HepG2 (cell line): ENCODE measurements around the gene PRXL2B. TPM values are rescaled to one million over a fixed set of nuclear protein-coding genes. Genes with fewer than 3 reads are reported as not detected.

Experiments
- ATF1 ChIP-seq: IDR thresholded peaks from 2 replicates; pipeline ENCODE4 v1.6.1; 2016; ENCODE audit warnings: mild to moderate bottlenecking, control low read depth
- BHLHE40 ChIP-seq: IDR thresholded peaks from 2 replicates; pipeline ENCODE4 v1.6.1; 2011; ENCODE audit warnings: low read length, improper control_type of control experiment
- EHMT2 ChIP-seq: fragments of 200-600 bp; sonication (generic); IDR thresholded peaks from 2 replicates; pipeline ENCODE4 v1.7.0; 2017; ENCODE audit warnings: antibody characterized with exemption, low read depth, low read length, borderline replicate concordance
- ELF3 ChIP-seq: IDR thresholded peaks from 2 replicates; pipeline ENCODE4 v1.6.1; 2016; ENCODE audit warnings: missing genetic modification reagents, missing compliant biosample characterization
- IRF2 ChIP-seq: IDR thresholded peaks from 2 replicates; pipeline ENCODE4 v1.6.1; 2018; ENCODE audit warnings: missing genetic modification reagents, missing compliant biosample characterization
- KLF6 ChIP-seq: IDR thresholded peaks from 2 replicates; pipeline ENCODE4 v1.8.0; 2016; ENCODE audit warnings: missing biosample characterization, missing genetic modification reagents
- MBD4 ChIP-seq: IDR thresholded peaks from 2 replicates; pipeline ENCODE4 v1.6.1; 2012; ENCODE audit warnings: low read length, inconsistent platforms, borderline replicate concordance
- MXD1 ChIP-seq: sonication (generic); formaldehyde crosslinking; IDR thresholded peaks from 2 replicates; pipeline ENCODE4 v1.4.0; 2020; ENCODE audit warnings: mild to moderate bottlenecking, missing genetic modification reagents
- MXD3 ChIP-seq: IDR thresholded peaks from 2 replicates; pipeline ENCODE4 v1.6.1; 2016; ENCODE audit warnings: mild to moderate bottlenecking, missing biosample characterization, missing genetic modification reagents
- RBFOX2 ChIP-seq: fragments of 200-400 bp; formaldehyde crosslinking; IDR thresholded peaks from 2 replicates; pipeline ENCODE4 v1.6.1; 2017; ENCODE audit warnings: low read depth, mild to moderate bottlenecking, low read length
- REXO4 ChIP-seq: sonication (generic); formaldehyde crosslinking; IDR thresholded peaks from 2 replicates; pipeline ENCODE4 v1.8.0; 2022; ENCODE audit warnings: missing genetic modification reagents, mild to moderate bottlenecking, borderline replicate concordance
- RNF2 ChIP-seq: fragments of 450-650 bp; conservative IDR thresholded peaks from 2 replicates; pipeline ENCODE4 v1.6.1; 2016; ENCODE audit warnings: low read depth
- STAG1 ChIP-seq: sonication (generic); formaldehyde crosslinking; IDR thresholded peaks from 2 replicates; pipeline ENCODE4 v1.4.0; 2020; ENCODE audit warnings: missing genetic modification reagents
- TOE1 ChIP-seq: sonication (generic); formaldehyde crosslinking; IDR thresholded peaks from 2 replicates; pipeline ENCODE4 v1.4.0; 2020; ENCODE audit warnings: mild to moderate bottlenecking, missing genetic modification reagents
- YEATS4 ChIP-seq: sonication (generic); formaldehyde crosslinking; IDR thresholded peaks from 2 replicates; pipeline ENCODE4 v1.4.0; 2020; ENCODE audit warnings: missing genetic modification reagents, borderline replicate concordance
- ZBTB7A ChIP-seq: sonication (generic); formaldehyde crosslinking; IDR thresholded peaks from 2 replicates; pipeline ENCODE4 v1.8.0; 2022; ENCODE audit warnings: mild to moderate bottlenecking, missing genetic modification reagents
- ZKSCAN5 ChIP-seq: sonication (generic); formaldehyde crosslinking; IDR thresholded peaks from 2 replicates; pipeline ENCODE4 v1.5.1; 2020; ENCODE audit warnings: mild to moderate bottlenecking, missing genetic modification reagents
- ZNF10 ChIP-seq: sonication (generic); formaldehyde crosslinking; IDR thresholded peaks from 2 replicates; pipeline ENCODE4 v1.4.0; 2020; ENCODE audit warnings: mild to moderate bottlenecking, low read depth, missing genetic modification reagents, borderline replicate concordance
- ZNF33A ChIP-seq: sonication (generic); formaldehyde crosslinking; IDR thresholded peaks from 2 replicates; pipeline ENCODE4 v1.5.1; 2020; ENCODE audit warnings: missing genetic modification reagents, mild to moderate bottlenecking, moderate library complexity, borderline replicate concordance
- ZNF441 ChIP-seq: sonication (generic); formaldehyde crosslinking; IDR thresholded peaks from 2 replicates; pipeline ENCODE4 v1.7.0; 2021; ENCODE audit warnings: missing genetic modification reagents, borderline replicate concordance
- ZNF546 ChIP-seq: sonication (generic); formaldehyde crosslinking; conservative IDR thresholded peaks from 2 replicates; pipeline ENCODE4 v1.8.1; 2023; ENCODE audit warnings: mild to moderate bottlenecking, missing genetic modification reagents
- ZNF564 ChIP-seq: sonication (generic); formaldehyde crosslinking; IDR thresholded peaks from 2 replicates; pipeline ENCODE4 v1.8.1; 2023; ENCODE audit warnings: mild to moderate bottlenecking, missing genetic modification reagents
- ZNF674 ChIP-seq: sonication (generic); formaldehyde crosslinking; IDR thresholded peaks from 2 replicates; pipeline ENCODE4 v1.5.0; 2020; ENCODE audit warnings: low read depth, mild to moderate bottlenecking, missing genetic modification reagents
- ZNF777 ChIP-seq: sonication (generic); formaldehyde crosslinking; IDR thresholded peaks from 2 replicates; pipeline ENCODE4 v1.4.0; 2020; ENCODE audit warnings: missing genetic modification reagents
- ZNF883 ChIP-seq: sonication (generic); formaldehyde crosslinking; IDR thresholded peaks from 2 replicates; pipeline ENCODE4 v1.5.1; 2020; ENCODE audit warnings: mild to moderate bottlenecking, missing genetic modification reagents; ENCODE audit errors: not compliant biosample characterization
- ZSCAN30 ChIP-seq: sonication (generic); formaldehyde crosslinking; IDR thresholded peaks from 2 replicates; pipeline ENCODE4 v1.5.0; 2020; ENCODE audit warnings: mild to moderate bottlenecking, missing genetic modification reagents
- ZXDC ChIP-seq: sonication (generic); formaldehyde crosslinking; IDR thresholded peaks from 2 replicates; pipeline ENCODE4 v1.5.0; 2020; ENCODE audit warnings: mild to moderate bottlenecking, missing genetic modification reagents
- polyA plus RNA-seq, 8 experiments: library from polyadenylated mRNA; depleted of rRNA in 3 of 8; stranded (reverse) in 7 of 8; unstranded in 1 of 8; fragments of >200 nt; fragmentation: Illumina TruSeq in 4 of 8; extraction: Trizol in 4 of 8; gene quantifications; 2 replicates each; pipeline versions ENCODE4 v1.2.1 to v1.2.3, GENCODE V29; 2011 to 2016; ENCODE audit warnings: low read depth in 4 of 8, missing spikeins in 1 of 8, mixed read lengths in 1 of 8; ENCODE audit not compliant: insufficient read depth in 1 of 8
- total RNA-seq, 5 experiments: library from RNA; depleted of rRNA; stranded (reverse); fragments of >200 nt; fragmentation: Illumina TruSeq; extraction: Trizol; gene quantifications; 2 replicates each; pipeline ENCODE4 v1.2.3, GENCODE V29; 2016; ENCODE audit warnings: low read depth in 1 of 5

Gene PRXL2B
- total and polyA plus RNA-seq, 2 of the 13 experiments (the other 11 are each of a cell fraction or from before 2014, with no cell fraction given), result 16.8 to 22.1 TPM

DNA sequence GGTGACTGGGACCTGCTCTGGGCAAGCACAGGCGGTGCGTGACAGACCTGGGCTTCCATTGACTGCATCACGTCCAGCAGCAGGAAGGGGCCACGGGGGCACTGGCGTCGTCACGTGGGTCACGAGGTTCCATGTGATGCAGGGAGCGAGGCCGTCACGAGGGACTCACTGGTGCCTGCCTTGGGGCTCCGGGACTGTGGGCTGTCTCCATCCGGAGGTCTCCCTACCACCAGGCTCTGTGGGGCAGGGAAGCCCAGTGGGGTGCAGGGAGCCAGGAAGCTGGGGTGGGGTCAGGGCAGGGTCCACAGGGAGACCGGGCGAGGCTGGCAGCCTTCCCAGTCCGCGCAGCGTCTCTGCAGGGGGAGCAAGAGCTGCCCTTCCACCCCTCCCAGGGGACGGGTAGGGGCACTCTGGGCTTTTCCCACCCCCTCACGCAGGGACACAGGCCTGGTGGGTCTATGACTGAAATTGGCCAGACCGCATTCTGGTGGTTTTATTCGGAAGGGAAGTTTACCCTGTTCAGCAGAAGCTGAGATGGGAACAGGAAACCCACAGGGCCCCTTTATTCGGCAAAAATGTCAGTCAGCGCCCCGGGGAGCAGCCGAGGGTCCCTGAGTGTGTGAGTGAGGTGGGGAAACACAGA is 30.8 kb upstream of the PRXL2B start (continued):
- TF ChIP-seq ZBTB7A (CRISPR knock-in tag), result peak; percentile 81; the same call in 1 of the 2 replicates
- TF ChIP-seq ZNF33A (CRISPR knock-in tag), result no peak
- peak; percentile 67 for TF ChIP-seq ZNF564 (CRISPR knock-in tag)
- no peak for TF ChIP-seq EHMT2
- no peak for TF ChIP-seq TOE1 (CRISPR knock-in tag)
- TF ChIP-seq MXD1 (CRISPR knock-in tag), result peak; percentile 68; the same call in 1 of the 2 replicates
- TF ChIP-seq IRF2, result 0 out of 2 replicates have a peak, but pooled peaks have one; percentile 69
- TF ChIP-seq STAG1 (CRISPR knock-in tag), result 0 out of 2 replicates have a peak, but pooled peaks have one; percentile 2
- TF ChIP-seq ZNF10 (CRISPR knock-in tag), result no peak
- TF ChIP-seq ZSCAN30 (CRISPR knock-in tag), result no peak
- TF ChIP-seq ZXDC (CRISPR knock-in tag), result no peak
- peak; percentile 71; the same call in 1 of the 2 replicates for TF ChIP-seq MXD3 (CRISPR knock-in tag)
- peak; percentile 52; the same call in 1 of the 2 replicates for TF ChIP-seq ELF3 (CRISPR knock-in tag)
- peak; percentile 6; the same call in 1 of the 2 replicates for TF ChIP-seq ZNF777 (CRISPR knock-in tag)
- peak; percentile 40; the same call in 1 of the 2 replicates for TF ChIP-seq KLF6 (CRISPR knock-in tag)
- peak; percentile 31; the same call in 1 of the 2 replicates for TF ChIP-seq RBFOX2
- TF ChIP-seq RNF2, result peak; percentile 88
- 0 out of 2 replicates have a peak, but pooled peaks have one; percentile 51 for TF ChIP-seq ZKSCAN5
- TF ChIP-seq ZNF546 (CRISPR knock-in tag), result 0 out of 2 replicates have a peak, but pooled peaks have one; percentile 68
- TF ChIP-seq ATF1 (CRISPR knock-in tag), result no peak
- TF ChIP-seq REXO4 (CRISPR knock-in tag), result no peak
- TF ChIP-seq ZNF674 (CRISPR knock-in tag), result no peak
- TF ChIP-seq ZNF883, result peak; percentile 57
- peak; percentile 58; the same call in 1 of the 2 replicates for TF ChIP-seq ZNF441 (CRISPR knock-in tag)
- peak; percentile 50; the same call in 1 of the 2 replicates for TF ChIP-seq YEATS4 (CRISPR knock-in tag)
- TF ChIP-seq MBD4, result no peak
- peak; percentile 83 for TF ChIP-seq BHLHE40
- TF ChIP-seq, all 625 proteins: peak for 157
